Measurements from ENCODE around the gene SELENOV.

- TF ChIP-seq POLR2A (IDR thresholded peaks at IDR 0.05; ENCODE audit: low read length) (no peak), GATA1 (IDR thresholded peaks at IDR 0.05; ENCODE audit: low read depth, low read length) (no peak)
These were observed 7.1 kb upstream of the SELENOV start for GRCh38 chr19:39507715-39508364.
